GM12878 (cell line): Measurements from ENCODE around the gene FDX1. TPM values are rescaled to one million over a fixed set of nuclear protein-coding genes. Genes with fewer than 3 reads are reported as not detected.
A peak's percentile ranks its signal among the peaks of the same experiment; 100 is the strongest.

Experiments used
- CBFB ChIP-seq: IDR thresholded peaks from 2 replicates; pipeline ENCODE4 v1.6.1; 2016; ENCODE audit warnings: antibody characterized with exemption, low read depth
- CHD4 ChIP-seq: fragments of 200-600 bp; sonication (generic); IDR thresholded peaks from 2 replicates; pipeline ENCODE4 v1.6.1; 2016; ENCODE audit warnings: mild to moderate bottlenecking
- CREM ChIP-seq: IDR thresholded peaks from 2 replicates; pipeline ENCODE4 v1.6.1; 2014; ENCODE audit warnings: antibody characterized with exemption, low read depth
- E4F1 ChIP-seq: fragments of 450-650 bp; IDR thresholded peaks from 2 replicates; pipeline ENCODE4 v1.6.1; 2018; ENCODE audit warnings: borderline replicate concordance, mild to moderate bottlenecking; ENCODE audit not compliant: partially characterized antibody
- GABPA ChIP-seq: IDR thresholded peaks from 2 replicates; pipeline ENCODE4 v1.6.1; 2014; ENCODE audit warnings: antibody characterized with exemption, low read depth, mild to moderate bottlenecking, inconsistent platforms
- HDAC2 ChIP-seq: fragments of 200-600 bp; sonication (generic); IDR thresholded peaks from 2 replicates; pipeline ENCODE4 v1.6.1; 2017
- IKZF1 ChIP-seq: fragments of 450-650 bp; conservative IDR thresholded peaks from 2 replicates; pipeline ENCODE4 v1.6.1; 2017; ENCODE audit warnings: antibody characterized with exemption, mild to moderate bottlenecking
- JUNB ChIP-seq: IDR thresholded peaks from 2 replicates; pipeline ENCODE4 v1.6.1; 2016; ENCODE audit warnings: antibody characterized with exemption, mild to moderate bottlenecking
- KDM1A ChIP-seq: fragments of 200-600 bp; sonication (generic); IDR thresholded peaks from 2 replicates; pipeline ENCODE4 v1.6.1; 2016; ENCODE audit warnings: borderline replicate concordance
- MTA2 ChIP-seq: fragments of 450-650 bp; IDR thresholded peaks from 2 replicates; pipeline ENCODE4 v1.6.1; 2016; ENCODE audit warnings: low read depth, mild to moderate bottlenecking, moderate library complexity
- MTA3 ChIP-seq: IDR thresholded peaks from 2 replicates; pipeline ENCODE4 v1.6.1; 2012; ENCODE audit warnings: low read length, inconsistent platforms, borderline replicate concordance
- MYB ChIP-seq: fragments of 150-350 bp; IDR thresholded peaks from 2 replicates; pipeline ENCODE4 v1.6.1; 2014; ENCODE audit warnings: mild to moderate bottlenecking, low read depth, low read length, borderline replicate concordance
- PBX3 ChIP-seq: IDR thresholded peaks from 2 replicates; pipeline ENCODE4 v1.6.1; 2011; ENCODE audit warnings: mild to moderate bottlenecking, low read depth, low read length, moderate library complexity; ENCODE audit not compliant: insufficient replicate concordance
- POLR2A ChIP-seq: IDR thresholded peaks from 2 replicates; pipeline ENCODE4 v1.6.1; 2011; ENCODE audit warnings: low read depth, mild to moderate bottlenecking, low read length
- RB1 ChIP-seq: fragments of 450-650 bp; formaldehyde crosslinking; IDR thresholded peaks from 2 replicates; pipeline ENCODE4 v1.6.1; 2017; ENCODE audit warnings: mild to moderate bottlenecking, borderline replicate concordance
- REST ChIP-seq: IDR thresholded peaks from 2 replicates; pipeline ENCODE4 v1.6.1; 2012; ENCODE audit warnings: mild to moderate bottlenecking, low read depth, low read length
- RFX5 ChIP-seq: IDR thresholded peaks from 2 replicates; pipeline ENCODE4 v1.6.1; 2011; ENCODE audit warnings: low read depth, low read length, improper control_type of control experiment
- SMAD1 ChIP-seq: fragments of 450-650 bp; IDR thresholded peaks from 2 replicates; pipeline ENCODE4 v1.6.1; 2018; ENCODE audit warnings: mild to moderate bottlenecking, low read depth; ENCODE audit not compliant: partially characterized antibody
- SP1 ChIP-seq: IDR thresholded peaks from one replicate; pipeline ENCODE4 v1.6.1; 2011; ENCODE audit warnings: low read depth, low read length
- SPI1 ChIP-seq: IDR thresholded peaks from 2 replicates; pipeline ENCODE4 v1.6.1; 2011; ENCODE audit warnings: low read depth, mild to moderate bottlenecking, low read length, moderate library complexity, borderline replicate concordance; ENCODE audit not compliant: insufficient read depth
- TBL1XR1 ChIP-seq: IDR thresholded peaks from 2 replicates; pipeline ENCODE4 v1.6.1; 2012; ENCODE audit warnings: low read depth, low read length, improper control_type of control experiment
- USF2 ChIP-seq: IDR thresholded peaks from 2 replicates; pipeline ENCODE4 v1.6.1; 2011; ENCODE audit warnings: low read depth, low read length, improper control_type of control experiment, borderline replicate concordance
- ZBED1 ChIP-seq: IDR thresholded peaks from 2 replicates; pipeline ENCODE4 v1.6.1; 2016; ENCODE audit warnings: borderline replicate concordance
- ZNF217 ChIP-seq: fragments of 450-650 bp; IDR thresholded peaks from 2 replicates; pipeline ENCODE4 v1.6.1; 2017; ENCODE audit warnings: antibody characterized with exemption, mild to moderate bottlenecking
- ZNF622 ChIP-seq: fragments of 450-650 bp; IDR thresholded peaks from 2 replicates; pipeline ENCODE4 v1.6.1; 2017; ENCODE audit warnings: mild to moderate bottlenecking, inconsistent platforms
- ZZZ3 ChIP-seq: IDR thresholded peaks from 2 replicates; pipeline ENCODE4 v1.6.1; 2011; ENCODE audit warnings: low read depth; ENCODE audit not compliant: control insufficient read depth, insufficient read length
- polyA plus RNA-seq, 11 experiments: library from polyadenylated mRNA; depleted of rRNA in 4 of 11; unstranded in 6 of 11; stranded (reverse) in 5 of 11; fragments of >200 nt; fragmentation: Nextera tagmentation in 4 of 11; fragmentation: Illumina TruSeq in 1 of 11; extraction: Ambion mirVana in 4 of 11; extraction: Trizol in 1 of 11; gene quantifications; 1 replicate in 1 of 11; 2 replicates in 10 of 11; pipeline versions ENCODE4 v1.2.1 to v1.2.3, GENCODE V29; 2011 to 2016; ENCODE audit warnings: inconsistent platforms in 2 of 11, missing spikeins in 2 of 11, low read depth in 1 of 11
- total RNA-seq, 4 experiments: library from RNA; depleted of rRNA in 3 of 4; stranded (reverse); fragments of >200 nt in 3 of 4; fragmentation: Illumina TruSeq in 1 of 4; extraction: Trizol in 1 of 4; gene quantifications; 2 replicates each; pipeline versions ENCODE4 v1.2.1 to v1.2.3, GENCODE V29; 2013 to 2021

FDX1 gene
- total and polyA plus RNA-seq, 10 of the 15 experiments (the other 5 are each of a cell fraction or from before 2014, with no cell fraction given) = 3.9 to 20.3 (median 8.1) TPM

- TF ChIP-seq REST (no peak), CREM (peak; percentile 35; the same call in 1 of the 2 replicates), SMAD1 (no peak), CHD4 (no peak), RB1 (no peak), MTA3 (no peak), PBX3 (no peak), IKZF1 (no peak), JUNB (peak; percentile 86), ZNF217 (0 out of 2 replicates have a peak, but pooled peaks have one; percentile 36), ZZZ3 (no peak), ZNF622 (no peak), KDM1A (no peak), ZBED1 (no peak), HDAC2 (no peak), MYB (no peak), MTA2 (no peak), SPI1 (no peak), RFX5 (no peak), CBFB (no peak), E4F1 (no peak), POLR2A (no peak), GABPA (no peak), SP1 (no peak), USF2 (no peak), TBL1XR1 (no peak)
Observed at GRCh38 chr11:110453684-110454354, 24.1 kb downstream of the FDX1 start (continued).
